Measurements from ENCODE around the gene RASSF10. TPM values are rescaled to one million over a fixed set of nuclear protein-coding genes. Genes with fewer than 3 reads are reported as not detected.

The RASSF10 gene
- total RNA-seq, 1 experiment from 2014 or later: not detected

GRCh38 chr11:12983336-12983735 lies 25.8 kb upstream of the RASSF10 start (continued):
- TF ChIP-seq REST (IDR thresholded peaks at IDR 0.05; ENCODE audit: low read depth) (no peak), RAD21 (IDR thresholded peaks at IDR 0.05; ENCODE audit: low read depth) (no peak)

DNA sequence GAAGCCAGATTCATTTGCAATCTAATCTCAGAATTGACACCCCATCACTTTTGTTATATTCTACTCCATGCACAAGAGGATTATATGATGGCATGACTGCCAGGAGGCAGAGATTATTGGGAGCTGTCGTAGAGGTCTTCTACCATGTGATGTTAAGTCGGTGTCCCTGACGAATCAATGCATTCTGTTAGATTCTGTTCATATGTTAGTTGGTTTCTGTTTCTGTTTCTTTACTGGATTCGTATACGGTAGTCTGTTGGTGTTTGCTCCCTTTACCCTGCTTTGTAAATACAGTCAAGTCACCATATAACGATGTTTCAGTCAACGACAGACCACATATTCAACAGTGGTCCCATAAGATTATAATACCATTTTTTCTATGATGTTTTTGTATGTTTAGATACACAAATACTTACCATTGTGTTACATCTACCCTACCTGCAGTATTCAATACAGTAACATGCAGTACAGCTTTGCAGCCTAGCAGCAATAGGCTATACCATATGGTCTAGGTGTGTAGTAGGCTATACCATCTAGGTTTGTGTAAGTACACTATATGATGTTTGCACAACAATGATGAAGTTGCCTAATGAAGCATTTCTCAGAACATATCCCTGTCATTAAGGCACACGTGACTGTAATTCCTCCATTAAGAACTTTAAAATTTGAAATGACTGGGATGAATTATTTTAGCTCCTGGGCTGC lies 22.8 kb upstream of the RASSF10 start:
- Histone ChIP-seq H3K79me2 (ENCODE audit: insufficient read depth, low read length) (no peaks in the 10 kb centered on the region), H3K9ac (ENCODE audit: low read length) (no peak overlapping the region), H3K9me3 (ENCODE audit: control insufficient read depth in 1 of 2, insufficient read depth in 1 of 2, low read depth in 1 of 2, low read length in 2 of 2) (no peaks in the 10 kb centered on the region), H3K4me2 (ENCODE audit: low read length) (no peak overlapping the region), H3K36me3 (ENCODE audit: control insufficient read depth in 1 of 2, insufficient read depth in 2 of 2, low read length in 2 of 2) (no peaks in the 10 kb centered on the region), H3K4me1 (ENCODE audit: control insufficient read depth in 1 of 2, insufficient read depth in 2 of 2, low read length in 2 of 2) (no peaks in the 10 kb centered on the region), H3K9me2 (ENCODE audit: insufficient read depth) (no peaks in the 10 kb centered on the region), H3K4me3 (replicated peaks in 1 of 2; ENCODE audit: low read depth in 1 of 2, low read length in 2 of 2) (no peak overlapping the region), H3K27ac (ENCODE audit: low read depth, low read length) (no peak overlapping the region), H3K27me3 (ENCODE audit: insufficient read depth, low read length) (no peaks in the 10 kb centered on the region), H4K20me1 (ENCODE audit: insufficient read depth) (no peaks in the 10 kb centered on the region), H2AFZ (ENCODE audit: low read depth, low read length, poor library complexity, severe bottlenecking) (no peak overlapping the region)
- TF ChIP-seq SRF (IDR thresholded peaks at IDR 0.05; ENCODE audit: low read depth) (no peak), ELF1 (IDR thresholded peaks at IDR 0.05; ENCODE audit: borderline replicate concordance, low read depth) (no peak)
- ChIA-PET CTCF (no interaction called here), RAD21 (ENCODE audit: low non-redundant PET in 1 of 2, low total read pairs in 2 of 2, uncharacterized antibody in 2 of 2, unreplicated experiment in 2 of 2) (no interaction called here), POLR2A (no interaction called here)
- ATAC-seq (no peak), DNase-seq (ENCODE audit: low read depth, low spot score) (no peak)
- no TSS peak for BruUV-seq (replicated peaks)
- intact Hi-C loops (cut with micrococcal nuclease): no loop called here

All from HCT116 (cell line).